Central memory CD8-positive, alpha-beta T cell (primary cell): ENCODE measurements around the gene SYT2.
"Not testable (repeated sequence)": the region's sequence is repeated elsewhere in the genome, so short reads cannot be mapped to it uniquely, and the experiment has no call there.

ENCODE experiments used
- ATAC-seq: fragments of 150-1000 bp; cut with Tn5 transposase; replicated peaks from 2 replicates; pipeline ENCODE4 v1.10.0; 2022; ENCODE audit warnings: mild to moderate bottlenecking, moderate FRiP score, moderate number of reproducible peaks; ENCODE audit not compliant: poor library complexity, severe bottlenecking; ENCODE audit errors: extremely low read depth
- DNase-seq, 2 donors: peaks; one replicate each; pipeline ENCODE4 v3.0.0; 2021; ENCODE audit warnings: low spot score in 2 of 2
- H3K27ac Mint-ChIP-seq: one replicate; pipeline ENCODE4 v1.8.0; 2022; ENCODE audit warnings: low read depth, mild to moderate bottlenecking, moderate library complexity, mixed read lengths
- H3K27me3 Mint-ChIP-seq: one replicate; pipeline ENCODE4 v1.8.0; 2022; ENCODE audit warnings: mixed read lengths
- H3K36me3 Mint-ChIP-seq: one replicate; pipeline ENCODE4 v1.8.0; 2022; ENCODE audit warnings: mild to moderate bottlenecking, moderate library complexity, mixed read lengths; ENCODE audit not compliant: insufficient read depth
- H3K4me1 Mint-ChIP-seq: one replicate; pipeline ENCODE4 v1.8.0; 2022; ENCODE audit warnings: mixed read lengths
- H3K4me3 Mint-ChIP-seq: one replicate; pipeline ENCODE4 v1.8.0; 2022; ENCODE audit warnings: mild to moderate bottlenecking, moderate library complexity, mixed read lengths
- H3K9me3 Mint-ChIP-seq: one replicate; pipeline ENCODE4 v1.8.0; 2022; ENCODE audit warnings: mixed read lengths

The SYT2 gene

DNA sequence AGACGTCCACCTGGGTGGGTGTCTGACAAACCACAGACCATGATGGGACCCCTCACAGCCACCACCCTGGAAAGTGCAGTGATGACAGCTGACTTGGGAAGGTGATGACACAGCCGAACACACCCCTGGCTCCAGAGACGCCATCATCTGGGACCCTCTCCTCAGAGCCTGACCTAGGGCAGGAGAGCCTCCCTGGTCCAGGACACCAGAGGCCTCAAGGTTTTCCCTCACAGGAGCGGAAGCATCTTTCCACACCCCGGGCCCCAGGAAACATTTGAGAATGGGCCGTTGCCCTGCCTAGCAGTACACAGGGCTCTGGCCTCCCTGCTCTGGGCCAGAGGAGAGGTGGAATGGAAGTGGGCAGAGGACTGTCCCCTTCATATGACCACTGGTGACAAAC lies 79.7 kb downstream of the SYT2 start:
- H3K4me1 Mint-ChIP-seq = peaks cover 36% of the 10 kb centered on the region

DNA sequence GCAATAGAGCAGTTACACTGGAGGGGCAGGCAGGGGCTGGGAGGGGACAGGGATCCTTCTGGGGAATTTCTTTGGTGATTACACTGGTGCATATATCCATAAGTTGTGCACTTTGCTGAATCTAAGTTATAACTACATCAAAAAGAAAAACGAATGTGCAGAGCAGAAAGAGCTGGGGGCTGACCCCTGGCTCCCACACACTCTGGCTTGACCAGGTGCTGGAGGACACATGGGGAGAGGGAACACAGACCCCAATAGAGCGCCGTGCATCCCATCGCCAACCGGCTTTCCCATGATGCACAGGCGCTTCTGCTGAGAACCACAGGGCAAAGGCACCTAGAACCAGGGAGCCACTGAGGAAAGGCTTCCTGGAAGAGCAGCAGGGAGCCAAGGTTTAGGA lies 80.2 kb downstream of the SYT2 start:
- peaks cover 49% of the 10 kb centered on the region for H3K27me3 Mint-ChIP-seq
- H3K4me3 Mint-ChIP-seq, H3K36me3 Mint-ChIP-seq, H3K9me3 Mint-ChIP-seq, DNase-seq, ATAC-seq, H3K27ac Mint-ChIP-seq: not testable (repeated sequence)
- H3K4me1 Mint-ChIP-seq = peaks cover 36% of the 10 kb centered on the region

More for the DNA sequence above, 79.7 kb downstream of the SYT2 start:
- Mint-ChIP-seq H3K36me3 (peaks cover 3% of the 10 kb centered on the region), H3K27me3 (peaks cover 54% of the 10 kb centered on the region), H3K4me3 (no peak overlapping the region), H3K9me3 (no peaks in the 10 kb centered on the region), H3K27ac (no peak overlapping the region)
- ATAC-seq (no peak), DNase-seq (no peak)

DNA sequence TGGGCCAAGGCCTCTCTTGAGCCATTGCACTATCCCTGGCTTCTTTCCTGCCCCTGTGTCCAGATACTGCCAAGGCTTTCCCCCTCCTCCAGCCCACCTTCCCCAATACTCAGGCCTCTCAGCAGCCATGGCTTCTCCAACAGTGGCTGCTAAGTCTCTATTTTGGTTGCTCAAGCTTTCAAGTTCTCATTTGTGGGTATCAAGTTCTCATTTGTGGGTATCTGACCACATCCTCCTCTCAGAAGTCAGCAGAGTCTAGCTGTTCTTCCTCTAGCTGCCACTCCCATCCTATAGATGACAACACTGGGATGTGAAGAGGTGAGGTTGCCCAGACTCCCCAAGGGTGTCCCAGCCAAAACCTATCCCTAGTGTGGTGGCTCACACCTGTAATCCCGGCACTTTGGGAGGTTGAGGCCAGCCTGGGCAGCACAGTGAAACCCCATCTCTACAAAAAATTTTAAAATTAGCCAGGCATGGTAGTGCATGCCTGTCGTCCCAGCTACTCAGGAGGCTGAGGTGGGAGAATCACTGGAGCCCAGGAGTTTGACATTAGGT lies 80.9 kb downstream of the SYT2 start:
- H3K36me3 Mint-ChIP-seq, H3K9me3 Mint-ChIP-seq: not testable (repeated sequence)
- Mint-ChIP-seq H3K27ac (peak overlapping the region; percentile 14), H3K4me3 (peak overlapping the region; percentile 57), H3K27me3 (peaks cover 42% of the 10 kb centered on the region), H3K4me1 (peaks cover 36% of the 10 kb centered on the region)
- peak; percentile 99 for ATAC-seq
- DNase-seq = peak in 1 of 2 donors; percentile 49

DNA sequence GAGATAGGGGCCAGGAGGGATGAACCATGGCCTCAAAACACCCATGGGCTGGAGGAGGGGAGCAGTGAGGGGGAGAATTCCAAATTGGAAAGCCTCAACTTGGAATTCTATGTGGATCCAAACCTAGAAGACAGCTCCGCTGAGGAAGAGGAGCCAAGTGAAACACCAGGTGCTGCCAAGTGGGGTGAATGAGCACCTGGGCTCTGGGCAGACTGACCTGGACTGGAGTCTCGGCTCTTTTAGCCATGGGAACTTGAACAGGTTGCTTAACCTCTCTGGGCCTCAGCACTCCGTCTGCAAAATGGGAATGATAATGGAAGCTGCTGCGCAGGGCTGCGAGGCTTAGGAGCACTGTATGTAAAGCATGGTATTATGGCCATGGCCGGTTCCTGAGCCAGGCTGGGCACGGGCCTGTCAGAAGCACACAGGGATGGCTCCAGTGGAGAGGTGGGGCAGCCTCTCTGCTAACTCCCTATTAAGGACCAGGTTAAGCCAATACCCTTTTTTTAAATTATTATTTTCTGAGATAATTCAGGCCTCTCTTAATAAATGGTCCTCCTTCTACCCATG lies 81.5 kb downstream of the SYT2 start:
- DNase-seq (no peak), ATAC-seq (no peak)
- Mint-ChIP-seq H3K9me3 (no peaks in the 10 kb centered on the region), H3K4me3 (peak overlapping the region; percentile 57), H3K36me3 (peaks cover 3% of the 10 kb centered on the region), H3K27me3 (peaks cover 37% of the 10 kb centered on the region), H3K4me1 (peaks cover 36% of the 10 kb centered on the region), H3K27ac (peak overlapping the region; percentile 14)

DNA sequence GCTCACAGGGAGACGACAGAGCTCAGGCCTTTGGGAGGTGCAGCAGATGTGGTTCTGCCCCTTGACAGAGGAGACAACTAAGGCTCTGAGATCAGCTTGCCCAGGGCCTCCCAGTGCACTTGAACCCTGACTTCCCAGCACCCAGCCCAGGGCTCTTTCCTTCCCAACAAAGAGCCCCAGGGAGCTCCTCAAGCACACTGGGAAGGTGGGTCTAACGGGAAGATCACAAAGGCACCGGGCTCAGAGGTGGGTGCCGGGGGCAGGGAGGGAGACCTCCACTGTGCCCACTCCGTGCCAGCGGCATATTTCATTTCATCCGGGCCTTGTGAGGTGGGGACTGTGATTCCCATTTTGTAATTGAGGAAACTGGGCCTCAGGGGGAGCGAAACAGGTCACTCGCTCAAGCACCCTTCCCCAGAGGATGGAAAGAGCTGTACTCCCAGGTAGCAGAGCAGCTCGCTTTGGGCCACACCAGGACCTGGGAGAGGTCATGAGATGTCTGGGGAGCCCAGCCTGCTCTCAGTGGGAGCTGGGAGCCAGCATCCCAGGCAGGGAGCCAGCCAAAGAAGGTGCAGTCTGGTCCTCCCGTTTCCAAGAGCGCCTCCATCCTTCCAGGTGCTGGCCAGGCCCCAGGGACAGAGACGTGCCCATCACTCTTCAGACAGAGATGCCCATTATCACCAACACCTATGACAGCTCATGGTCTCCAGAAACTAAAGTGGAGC lies 82.3 kb downstream of the SYT2 start:
- Mint-ChIP-seq H3K36me3 (peaks cover 3% of the 10 kb centered on the region), H3K27me3 (peaks cover 30% of the 10 kb centered on the region), H3K27ac (no peak overlapping the region), H3K4me1 (peaks cover 36% of the 10 kb centered on the region), H3K9me3 (no peaks in the 10 kb centered on the region), H3K4me3 (no peak overlapping the region)
- no peak for ATAC-seq
- DNase-seq = no peak

DNA sequence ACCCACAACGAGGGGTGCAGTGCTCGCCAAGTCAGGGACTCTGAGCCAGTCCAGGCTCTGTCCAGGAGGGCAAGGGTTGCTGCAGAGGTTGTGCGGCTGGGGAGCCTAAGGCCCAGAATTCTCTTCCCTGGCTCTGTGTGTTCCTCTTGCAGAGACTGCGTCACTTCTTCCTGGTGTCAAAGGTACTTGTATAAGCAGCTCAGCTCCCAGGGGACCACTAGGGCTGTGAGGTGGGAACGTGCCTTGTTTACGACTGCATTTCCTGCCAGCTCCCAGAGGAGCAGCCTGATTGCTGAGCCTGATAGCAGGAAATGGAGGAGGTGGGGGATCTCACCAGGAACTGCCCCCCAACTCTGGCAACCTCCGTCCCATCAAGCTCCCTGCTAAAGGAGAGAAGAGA lies 83.2 kb downstream of the SYT2 start:
- H3K4me3 Mint-ChIP-seq = not testable (repeated sequence)

DNA sequence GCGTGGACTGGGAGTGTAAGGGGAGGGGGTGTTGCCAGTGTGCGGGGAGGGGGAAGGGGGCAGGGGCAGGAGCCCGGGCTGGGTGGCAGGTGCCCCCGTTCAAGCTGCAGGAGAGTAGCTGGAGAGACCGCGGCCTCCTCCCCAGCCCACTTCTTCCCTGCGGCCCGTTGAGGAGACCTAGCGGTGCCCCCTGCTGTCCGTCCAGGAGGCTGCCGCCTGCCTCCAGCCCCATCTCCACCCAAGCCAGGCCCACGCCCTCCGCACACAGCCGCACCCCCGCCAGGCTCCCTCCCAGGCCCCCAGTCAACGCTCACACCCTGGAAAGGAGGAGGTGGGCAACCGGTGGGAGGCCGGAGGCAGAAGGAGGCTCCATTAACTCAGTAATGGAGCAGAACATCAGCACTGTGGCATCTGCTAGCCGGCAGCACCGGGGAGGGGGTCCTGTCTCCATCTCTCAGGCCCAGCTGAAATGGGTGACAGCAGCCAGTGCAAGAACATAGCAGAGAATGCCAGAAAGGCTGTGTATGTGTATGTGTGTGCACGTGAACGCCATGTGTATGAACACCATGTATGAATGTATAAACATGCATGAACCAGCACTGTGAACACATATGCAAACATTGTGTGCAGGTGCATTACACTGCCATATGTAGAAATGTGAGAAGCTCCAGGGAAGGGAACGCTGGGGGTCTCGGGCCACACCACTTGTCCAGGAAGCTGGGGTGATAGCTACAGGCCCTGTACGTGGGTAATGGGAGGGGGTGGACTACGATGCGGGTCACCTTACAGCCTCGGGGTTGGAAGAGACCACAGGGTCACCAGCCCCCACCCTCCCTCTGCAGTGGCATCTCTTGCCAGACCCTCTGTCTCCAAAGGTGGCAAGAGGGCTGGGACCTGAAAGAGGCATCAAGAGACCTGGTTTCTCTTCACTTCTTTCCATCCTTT lies 84.6 kb downstream of the SYT2 start:
- Mint-ChIP-seq H3K27me3 (peaks cover 10% of the 10 kb centered on the region), H3K9me3 (no peaks in the 10 kb centered on the region), H3K4me3 (no peak overlapping the region), H3K4me1 (peaks cover 22% of the 10 kb centered on the region), H3K36me3 (peaks cover 3% of the 10 kb centered on the region), H3K27ac (no peak overlapping the region)
- ATAC-seq (peak; percentile 9), DNase-seq (peak; percentile 30 to 32)

More for the DNA sequence above, 83.2 kb downstream of the SYT2 start:
- ATAC-seq, H3K9me3 Mint-ChIP-seq, H3K36me3 Mint-ChIP-seq, H3K27ac Mint-ChIP-seq, DNase-seq: not testable (repeated sequence)
- peaks cover 20% of the 10 kb centered on the region for H3K27me3 Mint-ChIP-seq
- H3K4me1 Mint-ChIP-seq = peaks cover 34% of the 10 kb centered on the region

DNA sequence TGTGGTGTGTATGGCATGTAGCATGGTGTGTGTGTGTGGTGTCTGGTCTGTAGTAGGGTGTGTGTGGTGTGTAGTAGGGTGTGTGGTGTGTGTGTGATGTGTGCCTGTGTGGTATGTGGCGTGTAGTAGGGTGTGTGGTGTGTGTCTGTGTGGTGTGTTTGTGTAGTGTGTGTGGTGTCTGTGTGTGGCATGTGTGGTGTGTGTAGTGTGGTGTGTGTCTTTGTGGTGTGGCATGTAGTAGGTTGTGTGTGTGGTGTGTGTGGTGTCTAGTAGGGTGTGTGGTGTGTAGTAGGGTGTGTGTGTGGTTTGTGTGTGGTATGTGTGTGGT lies 85.5 kb downstream of the SYT2 start:
- DNase-seq (no peak), ATAC-seq (no peak)
- Mint-ChIP-seq H3K27me3 (peaks cover 3% of the 10 kb centered on the region), H3K4me3 (no peak overlapping the region), H3K36me3 (peaks cover 3% of the 10 kb centered on the region), H3K27ac (no peak overlapping the region), H3K9me3 (no peaks in the 10 kb centered on the region), H3K4me1 (peaks cover 14% of the 10 kb centered on the region)

DNA sequence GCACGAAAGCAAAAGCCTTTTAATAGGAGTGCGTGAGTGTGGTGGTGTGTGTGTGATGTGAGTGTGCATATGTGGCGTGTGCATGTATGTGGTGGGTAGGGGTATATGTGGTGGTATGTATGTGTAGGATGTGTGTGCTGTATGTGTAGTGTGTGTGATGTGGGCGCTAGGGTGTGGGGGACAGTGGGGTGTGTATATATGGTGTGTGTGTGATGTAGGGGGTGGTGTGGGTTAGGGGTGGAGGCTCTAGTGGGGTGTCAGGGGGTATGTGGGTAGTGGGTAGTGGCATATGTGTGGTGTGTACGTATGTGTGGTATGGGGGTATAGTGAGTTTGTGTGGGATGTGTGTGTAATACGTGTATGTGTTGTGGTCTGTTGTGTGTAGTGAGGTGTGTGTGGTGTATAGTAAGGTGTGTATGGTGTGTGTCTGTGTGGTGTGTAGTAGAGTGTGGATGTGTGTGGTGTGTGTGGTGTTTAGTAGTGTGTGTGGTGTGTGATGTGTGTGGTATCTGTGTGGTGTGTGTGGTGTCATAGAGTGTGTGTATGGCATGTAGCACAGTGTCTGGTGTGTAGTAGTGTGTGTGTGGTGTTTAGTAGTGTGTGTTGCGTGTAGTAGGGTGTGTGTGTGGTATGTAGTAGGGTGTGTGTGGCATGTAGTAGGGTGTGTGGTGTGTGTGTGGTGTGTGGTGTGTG lies 86.0 kb downstream of the SYT2 start:
- peaks cover 2% of the 10 kb centered on the region for H3K36me3 Mint-ChIP-seq
- no peak for ATAC-seq
- peaks cover 7% of the 10 kb centered on the region for H3K27me3 Mint-ChIP-seq
- H3K27ac Mint-ChIP-seq = no peak overlapping the region
- DNase-seq = no peak
- peaks cover 9% of the 10 kb centered on the region for H3K4me1 Mint-ChIP-seq
- H3K4me3 Mint-ChIP-seq = no peak overlapping the region
- H3K9me3 Mint-ChIP-seq = no peaks in the 10 kb centered on the region

DNA sequence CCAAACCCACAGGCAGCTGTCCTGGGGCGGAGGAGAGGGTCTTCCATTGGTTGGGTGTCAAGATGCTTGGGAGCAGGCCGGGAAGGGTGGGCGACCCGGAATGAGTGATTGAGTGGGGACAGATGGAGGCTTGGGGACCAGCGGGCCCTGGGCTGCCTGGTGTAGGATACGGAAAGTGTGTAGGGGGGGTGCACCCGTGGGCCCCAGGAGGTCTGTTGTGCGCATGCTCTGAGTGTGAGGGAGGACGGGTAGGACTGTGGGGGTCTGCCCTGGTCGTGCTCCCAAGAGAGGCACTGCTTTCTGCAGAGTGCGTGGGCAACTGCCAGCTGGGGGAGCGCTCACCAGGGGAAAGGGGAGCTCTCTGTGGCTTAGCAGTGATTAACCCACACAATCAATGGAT lies 86.8 kb downstream of the SYT2 start:
- H3K27ac Mint-ChIP-seq = peak overlapping the region; percentile 73
- not testable (repeated sequence) for DNase-seq

DNA sequence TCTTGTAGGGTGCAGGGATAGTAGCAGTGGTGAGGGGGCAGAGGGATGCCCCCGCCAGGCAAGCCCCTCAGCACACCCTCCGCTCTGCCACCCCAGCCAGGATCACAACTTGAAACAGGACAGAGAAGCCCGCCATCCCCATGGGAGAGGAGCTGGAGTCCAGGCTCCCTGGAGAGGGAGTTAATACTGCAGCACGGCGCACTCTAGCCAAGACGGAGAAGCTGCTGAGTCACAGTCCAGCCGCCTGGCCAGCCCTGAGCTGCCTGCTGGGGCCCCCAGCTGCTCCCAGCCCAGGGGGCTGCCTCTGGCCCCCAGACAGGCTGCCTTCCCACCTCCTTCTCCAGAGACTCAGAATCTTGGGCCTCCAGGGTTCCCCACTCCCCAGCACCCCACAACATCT lies 87.2 kb downstream of the SYT2 start:
- Mint-ChIP-seq H3K4me3 (no peak overlapping the region), H3K36me3 (no peaks in the 10 kb centered on the region), H3K27ac (peak overlapping the region; percentile 73), H3K27me3 (peaks cover 15% of the 10 kb centered on the region), H3K4me1 (no peaks in the 10 kb centered on the region), H3K9me3 (no peaks in the 10 kb centered on the region)
- DNase-seq (no peak), ATAC-seq (no peak)

More for the DNA sequence above, 86.8 kb downstream of the SYT2 start:
- not testable (repeated sequence) for H3K4me1 Mint-ChIP-seq, ATAC-seq, H3K9me3 Mint-ChIP-seq, H3K36me3 Mint-ChIP-seq, H3K4me3 Mint-ChIP-seq
- peaks cover 14% of the 10 kb centered on the region for H3K27me3 Mint-ChIP-seq

DNA sequence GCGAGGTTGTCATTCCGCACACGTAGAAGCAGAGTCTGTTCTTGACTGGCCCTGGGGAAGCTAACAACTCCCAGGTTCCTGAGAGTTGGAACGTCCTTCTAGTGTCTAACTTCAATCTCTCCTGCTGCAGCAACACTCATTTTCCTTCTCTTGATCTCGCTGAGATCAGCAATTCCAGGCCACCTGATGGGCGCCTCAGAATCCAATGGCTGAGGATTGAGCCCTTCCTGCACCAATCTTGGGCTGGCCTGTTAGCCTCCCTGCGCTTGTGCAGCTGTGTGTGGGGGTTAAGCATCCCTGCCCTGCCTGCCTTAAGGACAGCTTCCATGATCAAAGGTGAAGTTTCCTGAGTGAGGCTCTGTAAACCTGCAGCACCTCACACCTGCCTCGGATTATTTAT lies 87.9 kb downstream of the SYT2 start:
- no peak overlapping the region for H3K27ac Mint-ChIP-seq
- H3K9me3 Mint-ChIP-seq = no peaks in the 10 kb centered on the region
- ATAC-seq (no peak), DNase-seq (no peak)
- no peaks in the 10 kb centered on the region for H3K4me1 Mint-ChIP-seq
- H3K27me3 Mint-ChIP-seq = peaks cover 22% of the 10 kb centered on the region
- H3K4me3 Mint-ChIP-seq = no peak overlapping the region
- H3K36me3 Mint-ChIP-seq = no peaks in the 10 kb centered on the region
